ENCODE results near the gene ALAS1.

Gene ALAS1

GRCh38 chr3:52202384-52203077, 4.6 kb downstream of the ALAS1 start:
- no peaks in the 10 kb centered on the region for H3K27me3 ChIP-seq (ENCODE audit: low read depth, low read length)
- H3K4me3 ChIP-seq (ENCODE audit: low read length), result no peak overlapping the region
- H3K4me1 ChIP-seq (ENCODE audit: low read length), result peaks cover 13% of the 10 kb centered on the region
- no peak overlapping the region for H3K27ac ChIP-seq (ENCODE audit: low read length)
- H3K4me2 ChIP-seq (ENCODE audit: low read length), result no peak overlapping the region
- no peak overlapping the region for H2AFZ ChIP-seq (ENCODE audit: low read depth, low read length)
- no peaks in the 10 kb centered on the region for H4K20me1 ChIP-seq (ENCODE audit: insufficient read depth, low read length)
- no peak overlapping the region for H3K9ac ChIP-seq (ENCODE audit: low read length)
- H3K79me2 ChIP-seq (ENCODE audit: low read length), result peaks cover 16% of the 10 kb centered on the region
- H3K36me3 ChIP-seq (replicated peaks; ENCODE audit: low read depth, low read length), result peaks cover 68% of the 10 kb centered on the region
- TF ChIP-seq, protein P1, sequence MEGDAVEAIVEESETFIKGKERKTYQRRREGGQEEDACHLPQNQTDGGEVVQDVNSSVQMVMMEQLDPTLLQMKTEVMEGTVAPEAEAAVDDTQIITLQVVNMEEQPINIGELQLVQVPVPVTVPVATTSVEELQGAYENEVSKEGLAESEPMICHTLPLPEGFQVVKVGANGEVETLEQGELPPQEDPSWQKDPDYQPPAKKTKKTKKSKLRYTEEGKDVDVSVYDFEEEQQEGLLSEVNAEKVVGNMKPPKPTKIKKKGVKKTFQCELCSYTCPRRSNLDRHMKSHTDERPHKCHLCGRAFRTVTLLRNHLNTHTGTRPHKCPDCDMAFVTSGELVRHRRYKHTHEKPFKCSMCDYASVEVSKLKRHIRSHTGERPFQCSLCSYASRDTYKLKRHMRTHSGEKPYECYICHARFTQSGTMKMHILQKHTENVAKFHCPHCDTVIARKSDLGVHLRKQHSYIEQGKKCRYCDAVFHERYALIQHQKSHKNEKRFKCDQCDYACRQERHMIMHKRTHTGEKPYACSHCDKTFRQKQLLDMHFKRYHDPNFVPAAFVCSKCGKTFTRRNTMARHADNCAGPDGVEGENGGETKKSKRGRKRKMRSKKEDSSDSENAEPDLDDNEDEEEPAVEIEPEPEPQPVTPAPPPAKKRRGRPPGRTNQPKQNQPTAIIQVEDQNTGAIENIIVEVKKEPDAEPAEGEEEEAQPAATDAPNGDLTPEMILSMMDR (IDR thresholded peaks at IDR 0.05; ENCODE audit: low read depth, low read length), result no peak
- TF ChIP-seq EZH2phosphoT487 (IDR thresholded peaks at IDR 0.05; ENCODE audit: low read depth), result no peak
- H3K9me3 ChIP-seq (ENCODE audit: insufficient read depth, low read length), result no peaks in the 10 kb centered on the region

DNA sequence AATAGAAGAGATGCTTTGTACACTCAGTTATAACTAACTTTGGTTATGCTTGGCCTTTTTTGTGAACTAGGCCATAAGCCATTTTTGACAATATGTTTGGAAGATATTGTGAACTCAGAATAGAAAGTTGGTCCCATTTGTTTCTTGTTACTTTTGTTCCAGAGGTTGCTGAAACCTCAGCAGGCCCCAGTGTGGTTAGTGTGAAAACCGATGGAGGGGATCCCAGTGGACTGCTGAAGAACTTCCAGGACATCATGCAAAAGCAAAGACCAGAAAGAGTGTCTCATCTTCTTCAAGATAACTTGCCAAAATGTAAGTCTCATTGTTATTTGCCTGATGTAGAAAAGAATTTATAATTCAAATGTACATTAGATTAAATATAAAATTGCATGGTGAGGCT, 5.7 kb downstream of the ALAS1 start:
- Histone ChIP-seq H4K20me1 (ENCODE audit: insufficient read depth, low read length) (no peaks in the 10 kb centered on the region), H3K9me3 (ENCODE audit: insufficient read depth, low read length) (no peaks in the 10 kb centered on the region), H3K79me2 (ENCODE audit: low read length) (peaks cover 8% of the 10 kb centered on the region), H3K27me3 (ENCODE audit: low read depth, low read length) (no peaks in the 10 kb centered on the region), H3K9ac (ENCODE audit: low read length) (no peak overlapping the region), H3K4me2 (ENCODE audit: low read length) (no peak overlapping the region), H3K4me3 (ENCODE audit: low read length) (no peak overlapping the region), H3K36me3 (replicated peaks; ENCODE audit: low read depth, low read length) (peaks cover 80% of the 10 kb centered on the region), H3K4me1 (ENCODE audit: low read length) (peaks cover 8% of the 10 kb centered on the region), H2AFZ (ENCODE audit: low read depth, low read length) (no peak overlapping the region), H3K27ac (ENCODE audit: low read length) (no peak overlapping the region)
- TF ChIP-seq, protein P1 (IDR thresholded peaks at IDR 0.05; ENCODE audit: low read depth, low read length), result no peak
- TF ChIP-seq EZH2phosphoT487 (IDR thresholded peaks at IDR 0.05; ENCODE audit: low read depth), result no peak

DNA sequence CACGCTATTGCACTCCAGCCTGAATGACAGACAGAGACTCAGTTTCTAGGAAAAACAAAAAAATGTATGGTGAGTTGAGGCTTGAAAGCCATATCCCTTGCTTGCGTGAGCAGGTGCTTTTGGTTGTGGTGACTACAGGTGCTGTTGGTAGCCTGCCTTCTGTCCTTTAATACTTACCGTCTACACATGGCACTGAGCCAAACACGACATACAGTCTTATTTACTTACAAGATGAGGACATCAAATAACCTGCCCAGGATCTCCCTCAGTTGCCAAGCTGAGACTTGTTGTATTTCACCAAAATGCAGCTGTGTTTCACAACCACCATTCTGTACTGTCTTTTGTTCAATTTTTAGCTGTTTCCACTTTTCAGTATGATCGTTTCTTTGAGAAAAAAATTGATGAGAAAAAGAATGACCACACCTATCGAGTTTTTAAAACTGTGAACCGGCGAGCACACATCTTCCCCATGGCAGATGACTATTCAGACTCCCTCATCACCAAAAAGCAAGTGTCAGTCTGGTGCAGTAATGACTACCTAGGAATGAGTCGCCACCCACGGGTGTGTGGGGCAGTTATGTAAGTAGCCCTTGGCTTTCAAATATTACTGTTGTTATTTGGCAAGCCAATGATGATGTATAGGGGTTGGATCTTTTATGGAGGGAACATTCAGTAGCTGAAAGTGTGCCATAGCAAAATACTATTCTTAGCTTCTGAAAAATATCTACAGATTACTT, 6.5 kb downstream of the ALAS1 start:
- H3K9ac ChIP-seq (ENCODE audit: low read length), result no peak overlapping the region
- H3K36me3 ChIP-seq (replicated peaks; ENCODE audit: low read depth, low read length), result peaks cover 82% of the 10 kb centered on the region

More for the DNA sequence above, 6.5 kb downstream of the ALAS1 start:
- Histone ChIP-seq H3K27me3 (ENCODE audit: low read depth, low read length) (no peaks in the 10 kb centered on the region), H3K4me3 (ENCODE audit: low read length) (no peak overlapping the region), H3K27ac (ENCODE audit: low read length) (no peak overlapping the region), H3K79me2 (ENCODE audit: low read length) (peaks cover under 1% of the 10 kb centered on the region; the same call in 1 of the 2 replicates), H3K4me1 (ENCODE audit: low read length) (no peaks in the 10 kb centered on the region), H3K9me3 (ENCODE audit: insufficient read depth, low read length) (no peaks in the 10 kb centered on the region), H3K4me2 (ENCODE audit: low read length) (no peak overlapping the region), H4K20me1 (ENCODE audit: insufficient read depth, low read length) (no peaks in the 10 kb centered on the region), H2AFZ (ENCODE audit: low read depth, low read length) (no peak overlapping the region)
- TF ChIP-seq, protein P1 (IDR thresholded peaks at IDR 0.05; ENCODE audit: low read depth, low read length), result no peak
- no peak for TF ChIP-seq EZH2phosphoT487 (IDR thresholded peaks at IDR 0.05; ENCODE audit: low read depth)
